Activated CD8-positive, alpha-beta T cell treated with anti-CD3 and anti-CD28 coated beads for 36 hours (primary cell): ENCODE data around the gene FZD10. TPM values are rescaled to one million over a fixed set of nuclear protein-coding genes. Genes with fewer than 3 reads are reported as not detected.

Source experiments
- ATAC-seq: fragments of 200-7000 bp; cut with Tn5 transposase; one replicate; pipeline ENCODE4 v1.10.0; 2021; ENCODE audit warnings: mild to moderate bottlenecking, moderate library complexity
- CTCF ChIA-PET: fragments of 350-600 bp; sonication (Branson Sonifier 250); formaldehyde crosslinking; loops from one replicate; lab custom pipeline; 2021; ENCODE audit warnings: antibody characterized with exemption; lab: Charles Lee
- POLR2A ChIA-PET: fragments of 350-600 bp; sonication (Branson Sonifier 250); formaldehyde crosslinking; loops from one replicate; lab custom pipeline; 2021; ENCODE audit warnings: antibody characterized with exemption; lab: Charles Lee
- DNase-seq: peaks from one replicate; pipeline ENCODE4 v3.0.0-alpha.2; 2020
- H3K27ac Mint-ChIP-seq: one replicate; pipeline ENCODE4 v1.8.0; 2021; ENCODE audit warnings: mild to moderate bottlenecking, mixed read lengths
- H3K27me3 Mint-ChIP-seq: one replicate; pipeline ENCODE4 v1.8.0; 2021; ENCODE audit warnings: mixed read lengths
- H3K36me3 Mint-ChIP-seq: one replicate; pipeline ENCODE4 v1.8.0; 2021; ENCODE audit warnings: low read depth, mixed read lengths
- H3K4me1 Mint-ChIP-seq: one replicate; pipeline ENCODE4 v1.8.0; 2021; ENCODE audit warnings: low read depth, mixed read lengths
- H3K4me3 Mint-ChIP-seq: one replicate; pipeline ENCODE4 v1.8.0; 2021; ENCODE audit warnings: mild to moderate bottlenecking, moderate library complexity, mixed read lengths
- H3K9me3 Mint-ChIP-seq: one replicate; pipeline ENCODE4 v1.8.0; 2021; ENCODE audit warnings: mixed read lengths
- intact Hi-C: fragments of 100-400 bp; cut with micrococcal nuclease; formaldehyde crosslinking; loops from one replicate; pipeline ENCODE4 v1.10.0; 2022
- total RNA-seq, 2 experiments: library from RNA; stranded (reverse); gene quantifications; one replicate each; pipeline ENCODE4 v1.2.3, GENCODE V29; 2021
- TF ChIP-seq, protein P1 (sequence below): fragments of 200-600 bp; IDR thresholded peaks from one replicate; pipeline ENCODE4 v1.8.0; 2022; ENCODE audit warnings: antibody characterized with exemption, mild to moderate bottlenecking

Gene FZD10
- total RNA-seq, 2 experiments from 2014 or later: not detected

DNA sequence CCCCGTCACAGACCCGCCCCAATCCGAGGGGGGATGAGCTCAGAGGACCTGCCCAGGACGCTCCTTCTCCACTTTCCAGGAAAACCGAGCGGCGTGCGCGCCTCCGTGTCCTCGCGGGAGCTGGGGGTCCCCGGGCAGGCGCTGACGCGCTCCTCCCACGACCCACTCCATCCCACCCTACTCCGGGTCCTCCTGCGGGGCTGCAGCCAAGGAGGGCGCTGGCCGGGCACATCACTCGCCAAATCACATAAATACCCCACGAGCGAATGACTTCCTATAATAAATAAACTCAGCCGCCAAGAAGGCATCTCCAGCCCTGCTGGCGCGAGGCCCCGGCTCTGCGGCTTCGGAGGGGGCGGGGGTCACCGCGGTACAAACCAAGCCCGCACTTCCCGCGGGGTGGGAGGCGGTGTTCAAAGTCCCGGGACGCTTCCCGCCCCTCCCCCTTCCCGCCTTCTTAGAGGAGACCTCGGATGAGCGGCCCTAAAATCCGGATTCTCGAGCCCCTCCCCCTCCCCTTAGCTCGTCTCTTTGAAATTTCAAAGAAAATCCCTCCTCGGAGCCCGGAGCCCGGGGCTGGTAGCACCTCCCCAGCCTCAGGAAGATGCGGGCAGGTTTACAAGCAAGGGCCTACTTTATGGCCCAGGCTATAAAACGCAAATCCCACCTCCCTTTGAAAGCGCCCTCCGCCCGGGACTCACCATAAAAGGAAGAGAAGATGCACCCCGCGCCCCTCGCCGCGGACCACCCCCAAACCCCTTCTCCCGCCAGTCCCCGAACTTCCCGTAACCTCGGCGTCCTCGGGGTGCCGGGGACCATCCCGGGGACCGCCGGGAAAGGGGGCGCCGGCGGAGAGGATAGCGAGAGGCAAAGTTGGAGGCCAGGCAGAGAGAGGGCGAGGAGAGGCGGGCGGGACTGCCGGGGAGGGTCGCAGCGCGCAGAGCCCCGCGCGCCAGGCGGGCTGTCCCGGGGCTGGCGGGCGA, 712 bp upstream of the FZD10 start:
- peaks cover 38% of the 10 kb centered on the region for H3K27me3 Mint-ChIP-seq
- CTCF ChIA-PET: no interaction called here
- POLR2A ChIA-PET: no interaction called here
- no peak for DNase-seq
- ATAC-seq: no peak
- TF ChIP-seq, protein P1, sequence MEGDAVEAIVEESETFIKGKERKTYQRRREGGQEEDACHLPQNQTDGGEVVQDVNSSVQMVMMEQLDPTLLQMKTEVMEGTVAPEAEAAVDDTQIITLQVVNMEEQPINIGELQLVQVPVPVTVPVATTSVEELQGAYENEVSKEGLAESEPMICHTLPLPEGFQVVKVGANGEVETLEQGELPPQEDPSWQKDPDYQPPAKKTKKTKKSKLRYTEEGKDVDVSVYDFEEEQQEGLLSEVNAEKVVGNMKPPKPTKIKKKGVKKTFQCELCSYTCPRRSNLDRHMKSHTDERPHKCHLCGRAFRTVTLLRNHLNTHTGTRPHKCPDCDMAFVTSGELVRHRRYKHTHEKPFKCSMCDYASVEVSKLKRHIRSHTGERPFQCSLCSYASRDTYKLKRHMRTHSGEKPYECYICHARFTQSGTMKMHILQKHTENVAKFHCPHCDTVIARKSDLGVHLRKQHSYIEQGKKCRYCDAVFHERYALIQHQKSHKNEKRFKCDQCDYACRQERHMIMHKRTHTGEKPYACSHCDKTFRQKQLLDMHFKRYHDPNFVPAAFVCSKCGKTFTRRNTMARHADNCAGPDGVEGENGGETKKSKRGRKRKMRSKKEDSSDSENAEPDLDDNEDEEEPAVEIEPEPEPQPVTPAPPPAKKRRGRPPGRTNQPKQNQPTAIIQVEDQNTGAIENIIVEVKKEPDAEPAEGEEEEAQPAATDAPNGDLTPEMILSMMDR: no peak
- H3K9me3 Mint-ChIP-seq: no peaks in the 10 kb centered on the region
- no peaks in the 10 kb centered on the region for H3K36me3 Mint-ChIP-seq
- peaks cover 2% of the 10 kb centered on the region for H3K4me1 Mint-ChIP-seq
- H3K4me3 Mint-ChIP-seq: no peak overlapping the region
- H3K27ac Mint-ChIP-seq: no peak overlapping the region
- intact Hi-C loops: no loop called here

- no peak for DNase-seq
- H3K4me1 Mint-ChIP-seq: peaks cover 2% of the 10 kb centered on the region
- TF ChIP-seq, protein P1: no peak
- no peaks in the 10 kb centered on the region for H3K36me3 Mint-ChIP-seq
- H3K27me3 Mint-ChIP-seq: peaks cover 35% of the 10 kb centered on the region
- ATAC-seq: no peak
- H3K27ac Mint-ChIP-seq: no peak overlapping the region
- intact Hi-C loops: no loop called here
- H3K4me3 Mint-ChIP-seq: peak overlapping the region; percentile 10
- POLR2A ChIA-PET: no interaction called here
- no peaks in the 10 kb centered on the region for H3K9me3 Mint-ChIP-seq
- CTCF ChIA-PET: interaction anchor here (0.6 to 1.4 kb wide), 2 partner anchors 118 to 631 kb away, joined by 3 read pairs; no protein-coding TSS in a partner anchor
These were observed 639 bp downstream of the FZD10 start for GRCh38 chr12:130162745-130163460.

DNA sequence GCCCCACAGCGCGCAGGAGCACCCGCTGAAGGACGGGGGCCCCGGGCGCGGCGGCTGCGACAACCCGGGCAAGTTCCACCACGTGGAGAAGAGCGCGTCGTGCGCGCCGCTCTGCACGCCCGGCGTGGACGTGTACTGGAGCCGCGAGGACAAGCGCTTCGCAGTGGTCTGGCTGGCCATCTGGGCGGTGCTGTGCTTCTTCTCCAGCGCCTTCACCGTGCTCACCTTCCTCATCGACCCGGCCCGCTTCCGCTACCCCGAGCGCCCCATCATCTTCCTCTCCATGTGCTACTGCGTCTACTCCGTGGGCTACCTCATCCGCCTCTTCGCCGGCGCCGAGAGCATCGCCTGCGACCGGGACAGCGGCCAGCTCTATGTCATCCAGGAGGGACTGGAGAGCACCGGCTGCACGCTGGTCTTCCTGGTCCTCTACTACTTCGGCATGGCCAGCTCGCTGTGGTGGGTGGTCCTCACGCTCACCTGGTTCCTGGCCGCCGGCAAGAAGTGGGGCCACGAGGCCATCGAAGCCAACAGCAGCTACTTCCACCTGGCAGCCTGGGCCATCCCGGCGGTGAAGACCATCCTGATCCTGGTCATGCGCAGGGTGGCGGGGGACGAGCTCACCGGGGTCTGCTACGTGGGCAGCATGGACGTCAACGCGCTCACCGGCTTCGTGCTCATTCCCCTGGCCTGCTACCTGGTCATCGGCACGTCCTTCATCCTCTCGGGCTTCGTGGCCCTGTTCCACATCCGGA, 1.4 kb downstream of the FZD10 start:
- Mint-ChIP-seq H3K4me1 (peaks cover 2% of the 10 kb centered on the region), H3K27ac (no peak overlapping the region), H3K36me3 (no peaks in the 10 kb centered on the region), H3K27me3 (peaks cover 33% of the 10 kb centered on the region), H3K4me3 (no peak overlapping the region), H3K9me3 (no peaks in the 10 kb centered on the region)
- ATAC-seq (no peak), DNase-seq (no peak)
- ChIA-PET CTCF (interaction anchor here (1.4 kb wide), 1 partner anchor 118 kb away, joined by 3 read pairs; no protein-coding TSS in a partner anchor), POLR2A (no interaction called here)
- TF ChIP-seq, protein P1: no peak
- intact Hi-C loops: no loop called here

- TF ChIP-seq, protein P1: no peak
- no peak overlapping the region for H3K4me3 Mint-ChIP-seq
- H3K27me3 Mint-ChIP-seq: peaks cover 35% of the 10 kb centered on the region
- H3K4me1 Mint-ChIP-seq: peaks cover 2% of the 10 kb centered on the region
- ATAC-seq: no peak
- H3K36me3 Mint-ChIP-seq: no peaks in the 10 kb centered on the region
- POLR2A ChIA-PET: no interaction called here
- no peak for DNase-seq
- no peaks in the 10 kb centered on the region for H3K9me3 Mint-ChIP-seq
- CTCF ChIA-PET: interaction anchor here (1.0 kb wide), 1 partner anchor 10 kb away, joined by 3 read pairs; no protein-coding TSS in a partner anchor
- intact Hi-C loops: no loop called here
- H3K27ac Mint-ChIP-seq: no peak overlapping the region
These were observed 1.9 kb downstream of the FZD10 start for GRCh38 chr12:130164216-130164542.
